NOMO-1 (cell line): ENCODE data around the gene ICAM4.
"Not testable (repeated sequence)": the region's sequence is repeated elsewhere in the genome, so short reads cannot be mapped to it uniquely, and the experiment has no call there.

Source experiments
- DNase-seq, 2 experiments: peaks; one replicate each; lab custom pipeline; 2025; ENCODE audit not compliant: unreplicated experiment in 2 of 2; lab: John Stamatoyannopoulos, UW

The ICAM4 gene

GRCh38 chr19:10286803-10287737 is at the start of gene ICAM4:
ICAM4 (plus strand) TSS chr19:10286955; CDS start chr19:10287013, 58 bp downstream.
- DNase-seq: peak; percentile 67 to 76

- no peak for DNase-seq
Observed at GRCh38 chr19:10237702-10238101, 49.1 kb upstream of the ICAM4 start.

- no peak for DNase-seq
Observed at GRCh38 chr19:10238172-10238783, 48.5 kb upstream of the ICAM4 start.

GRCh38 chr19:10241826-10242449 is 44.8 kb upstream of the ICAM4 start:
- DNase-seq: not testable (repeated sequence)

- DNase-seq: no peak
Observed at GRCh38 chr19:10243606-10244005, 43.1 kb upstream of the ICAM4 start.

GRCh38 chr19:10245189-10245939 is 41.4 kb upstream of the ICAM4 start:
- no peak for DNase-seq

GRCh38 chr19:10246511-10246910 is 40.2 kb upstream of the ICAM4 start:
- no peak for DNase-seq

- peak; percentile 99 for DNase-seq
Observed at GRCh38 chr19:10251792-10252694, 34.7 kb upstream of the ICAM4 start, which contains the start of gene MRPL4. MRPL4 (plus strand) TSS chr19:10252214; CDS start chr19:10252254, 40 bp downstream.

GRCh38 chr19:10252707-10253106 is 34.0 kb upstream of the ICAM4 start:
- DNase-seq: no peak

GRCh38 chr19:10254244-10254643 is 32.5 kb upstream of the ICAM4 start:
- DNase-seq: no peak

GRCh38 chr19:10255358-10255757 is 31.4 kb upstream of the ICAM4 start:
- no peak for DNase-seq

GRCh38 chr19:10256551-10256950 is 30.2 kb upstream of the ICAM4 start:
- no peak for DNase-seq

GRCh38 chr19:10256970-10257615 is 29.7 kb upstream of the ICAM4 start:
- DNase-seq: no peak

- DNase-seq: no peak
Observed at GRCh38 chr19:10258080-10258710, 28.6 kb upstream of the ICAM4 start.

GRCh38 chr19:10259162-10259905 is 27.4 kb upstream of the ICAM4 start:
- DNase-seq: peak; percentile 55 to 67

GRCh38 chr19:10260141-10260584 is 26.6 kb upstream of the ICAM4 start:
- no peak for DNase-seq

- DNase-seq: no peak
Observed at GRCh38 chr19:10262771-10263170, 24.0 kb upstream of the ICAM4 start.

- no peak for DNase-seq
Observed at GRCh38 chr19:10266706-10267105, 20.0 kb upstream of the ICAM4 start.
